MCF 10A (cell line): Measurements from ENCODE around the gene RAD51B. TPM values are rescaled to one million over a fixed set of nuclear protein-coding genes. Genes with fewer than 3 reads are reported as not detected.

Source experiments
- BruUV-seq: library from RNA; stranded (reverse); fragments of 400-500 nt; replicated peaks from 2 replicates; lab custom pipeline; 2021; lab: Mats Ljungman, UMichigan
- CTCF ChIA-PET: fragments of 300-600 bp; sonication (Branson Sonifier 250); formaldehyde crosslinking; extraction: SDS; loops from one replicate; lab custom pipeline; 2021; ENCODE audit warnings: antibody characterized with exemption, inconsistent platforms; lab: Yijun Ruan, JAX
- POLR2A ChIA-PET: fragments of 300-600, 350-650 bp; sonication (Branson Sonifier 250); formaldehyde crosslinking; extraction: SDS; loops from one replicate; lab custom pipeline; 2020; ENCODE audit warnings: antibody characterized with exemption, inconsistent platforms; lab: Yijun Ruan, JAX
- DNase-seq: peaks from one replicate; pipeline ENCODE4 v3.0.0-alpha.2; 2018; ENCODE audit not compliant: unreplicated experiment
- H3K27ac Mint-ChIP-seq: one replicate; pipeline ENCODE4 v1.8.0; 2022; ENCODE audit warnings: mild to moderate bottlenecking, low read depth, mixed read lengths; ENCODE audit not compliant: unreplicated experiment
- H3K27me3 Mint-ChIP-seq: one replicate; pipeline ENCODE4 v1.8.0; 2022; ENCODE audit warnings: mixed read lengths; ENCODE audit not compliant: insufficient read depth, unreplicated experiment
- H3K36me3 Mint-ChIP-seq: one replicate; pipeline ENCODE4 v1.8.0; 2022; ENCODE audit warnings: mild to moderate bottlenecking, moderate library complexity, mixed read lengths; ENCODE audit not compliant: insufficient read depth, unreplicated experiment
- H3K4me1 Mint-ChIP-seq: one replicate; pipeline ENCODE4 v1.8.0; 2022; ENCODE audit warnings: mixed read lengths; ENCODE audit not compliant: insufficient read depth, unreplicated experiment
- H3K4me3 Mint-ChIP-seq: one replicate; pipeline ENCODE4 v1.8.0; 2022; ENCODE audit warnings: mild to moderate bottlenecking, moderate library complexity, mixed read lengths; ENCODE audit not compliant: unreplicated experiment
- H3K9me3 Mint-ChIP-seq: one replicate; pipeline ENCODE4 v1.8.0; 2022; ENCODE audit warnings: mixed read lengths; ENCODE audit not compliant: unreplicated experiment
- CTCF ChIP-seq: fragments of 200-600 bp; IDR thresholded peaks from one replicate; pipeline ENCODE4 v1.8.0; 2022; ENCODE audit warnings: antibody characterized with exemption, mild to moderate bottlenecking; ENCODE audit not compliant: unreplicated experiment
- intact Hi-C: fragments of 100-400 bp; cut with micrococcal nuclease; formaldehyde crosslinking; loops from 2 replicates; pipeline ENCODE4 v1.14.1; 2022
- total RNA-seq: library from RNA; stranded (reverse); gene quantifications from 2 replicates; pipeline ENCODE4 v1.2.3, GENCODE V29; 2022

RAD51B gene
- total RNA-seq, 1 experiment from 2014 or later: 14.6 TPM

- ChIA-PET POLR2A (interaction anchor here (0.8 to 4.4 kb wide), 19 partner anchors 10 to 759 kb away, joined by 3 to 51 read pairs (median 7); partner anchors contain the start of gene ZFP36L1), CTCF (interaction anchor here (0.5 to 1.6 kb wide), 4 partner anchors 17 to 136 kb away, joined by 3 to 4 read pairs (median 4); no protein-coding TSS in a partner anchor)
- H3K27me3 Mint-ChIP-seq: no peaks in the 10 kb centered on the region
- H3K4me3 Mint-ChIP-seq: peak overlapping the region; percentile 40
- peak; percentile 99 for DNase-seq
- H3K9me3 Mint-ChIP-seq: no peaks in the 10 kb centered on the region
- H3K27ac Mint-ChIP-seq: peak overlapping the region; percentile 96
- peaks cover 44% of the 10 kb centered on the region for H3K4me1 Mint-ChIP-seq
- BruUV-seq: no TSS peak
- no peaks in the 10 kb centered on the region for H3K36me3 Mint-ChIP-seq
- TF ChIP-seq CTCF: no peak
- intact Hi-C loops: loop anchor here (1.0 to 5.0 kb wide), 6 partner anchors 10 to 753 kb away; no protein-coding TSS in a partner anchor
Measured at GRCh38 chr14:68695326-68695768, 875.8 kb downstream of the RAD51B start.

GRCh38 chr14:68695856-68696255 lies 876.3 kb downstream of the RAD51B start:
- POLR2A ChIA-PET: interaction anchor here (0.7 to 4.4 kb wide), 14 partner anchors 10 to 448 kb away, joined by 3 to 51 read pairs (median 14); partner anchors contain the start of gene ZFP36L1
- no peak for TF ChIP-seq CTCF
- CTCF ChIA-PET: interaction anchor here (0.5 to 0.6 kb wide), 2 partner anchors 127 to 137 kb away, joined by 3 to 4 read pairs; no protein-coding TSS in a partner anchor
- no peaks in the 10 kb centered on the region for H3K27me3 Mint-ChIP-seq
- H3K9me3 Mint-ChIP-seq: peaks cover 1% of the 10 kb centered on the region
- peak overlapping the region; percentile 96 for H3K27ac Mint-ChIP-seq
- BruUV-seq: TSS peak; percentile 65
- H3K4me1 Mint-ChIP-seq: peaks cover 44% of the 10 kb centered on the region
- intact Hi-C loops: loop anchor here (1.0 to 5.0 kb wide), 6 partner anchors 11 to 754 kb away; no protein-coding TSS in a partner anchor
- no peaks in the 10 kb centered on the region for H3K36me3 Mint-ChIP-seq
- no peak for DNase-seq
- H3K4me3 Mint-ChIP-seq: no peak overlapping the region

GRCh38 chr14:68696266-68696665 lies 876.7 kb downstream of the RAD51B start:
- no peak overlapping the region for H3K4me3 Mint-ChIP-seq

More at GRCh38 chr14:68696266-68696665, 876.7 kb downstream of the RAD51B start:
- Mint-ChIP-seq H3K9me3 (peaks cover 5% of the 10 kb centered on the region), H3K27me3 (no peaks in the 10 kb centered on the region), H3K36me3 (no peaks in the 10 kb centered on the region), H3K4me1 (peaks cover 44% of the 10 kb centered on the region), H3K27ac (peak overlapping the region; percentile 96)
- no peak for DNase-seq
- intact Hi-C loops: loop anchor here (5.0 kb wide), 3 partner anchors 229 to 754 kb away; no protein-coding TSS in a partner anchor
- ChIA-PET POLR2A (interaction anchor here (0.5 to 4.4 kb wide), 8 partner anchors 11 to 150 kb away, joined by 3 to 51 read pairs (median 26); partner anchors contain the start of gene ZFP36L1), CTCF (interaction anchor here (0.5 to 0.6 kb wide), 2 partner anchors 58 to 620 kb away, joined by 3 to 4 read pairs; no protein-coding TSS in a partner anchor)
- no TSS peak for BruUV-seq
- no peak for TF ChIP-seq CTCF
